ENCODE data around the gene SZRD1. TPM values are rescaled to one million over a fixed set of nuclear protein-coding genes. Genes with fewer than 3 reads are reported as not detected.
"Not testable (repeated sequence)": the region's sequence is repeated elsewhere in the genome, so short reads cannot be mapped to it uniquely, and the experiment has no call there.

The SZRD1 gene
- total and polyA plus RNA-seq, 2 of the 8 experiments (the other 6 are each of a cell fraction or from before 2014, with no cell fraction given): 97.8 to 108 TPM

- TF ChIP-seq CTCF (IDR thresholded peaks at IDR 0.05; ENCODE audit: control extremely low read depth in 1 of 3, insufficient read depth in 1 of 3, low read depth in 1 of 3, low read length in 3 of 3) (no peak), TCF12 (IDR thresholded peaks at IDR 0.05; ENCODE audit: low read depth, low read length) (no peak), ZNF274 (IDR thresholded peaks at IDR 0.05; ENCODE audit: borderline replicate concordance, extremely low read depth, low read length) (no peak), NANOG (IDR thresholded peaks at IDR 0.05; ENCODE audit: insufficient read depth, low read depth, low read length, poor library complexity, severe bottlenecking) (no peak), MAFK (IDR thresholded peaks at IDR 0.05; ENCODE audit: low read depth, low read length) (no peak), TEAD4 (IDR thresholded peaks at IDR 0.05; ENCODE audit: low read depth, low read length) (no peak), YY1 (IDR thresholded peaks at IDR 0.05; ENCODE audit: low read depth, low read length) (no peak), CHD2 (IDR thresholded peaks at IDR 0.05; ENCODE audit: low read length) (no peak)
Measured at GRCh38 chr1:16342331-16343062, 24.5 kb upstream of the SZRD1 start (continued).

- not testable (repeated sequence) for H3K27ac ChIP-seq (ENCODE audit: low read depth, low read length); H4K5ac ChIP-seq (ENCODE audit: insufficient read length, low read depth, low read length); H3K56ac ChIP-seq (replicated peaks; ENCODE audit: insufficient read length, low read depth, low read length); H3K4me2 ChIP-seq (ENCODE audit: insufficient read depth in 1 of 2, low read depth in 2 of 2, low read length in 2 of 2); H3K23me2 ChIP-seq (ENCODE audit: low read depth, low read length); H3K36me3 ChIP-seq (ENCODE audit: control insufficient read depth in 2 of 4, insufficient read depth in 4 of 4, low read length in 3 of 4); H4K20me1 ChIP-seq (replicated peaks in 1 of 2; ENCODE audit: control insufficient read depth in 1 of 2, insufficient read depth in 2 of 2, low read length in 2 of 2); H2BK5ac ChIP-seq (ENCODE audit: low read depth, low read length); H3K9ac ChIP-seq (replicated peaks in 1 of 4; ENCODE audit: extremely low read depth in 1 of 4, low read depth in 3 of 4, low read length in 3 of 4); H2AK5ac ChIP-seq (ENCODE audit: low read depth, low read length); H3K27me3 ChIP-seq (replicated peaks in 1 of 4; ENCODE audit: control insufficient read depth in 3 of 4, extremely low read depth in 1 of 4, insufficient read depth in 3 of 4, low read length in 3 of 4); H3K18ac ChIP-seq (ENCODE audit: extremely low read depth, low read length); H2BK15ac ChIP-seq (ENCODE audit: low read length); H3K79me1 ChIP-seq (ENCODE audit: low read depth, low read length); H4K91ac ChIP-seq (replicated peaks; ENCODE audit: insufficient read length, low read length); H2AFZ ChIP-seq (ENCODE audit: low read length); H2BK20ac ChIP-seq (ENCODE audit: low read length); H3K4ac ChIP-seq (replicated peaks; ENCODE audit: insufficient read length, low read depth, low read length); DNase-seq (ENCODE audit: low read depth in 1 of 2, low spot score in 2 of 2); H3K4me3 ChIP-seq (ENCODE audit: extremely low read depth in 1 of 4, insufficient read depth in 2 of 4, low read depth in 3 of 4, low read length in 4 of 4); H3K14ac ChIP-seq (ENCODE audit: insufficient read length); FAIRE-seq; H3K4me1 ChIP-seq (replicated peaks in 1 of 4; ENCODE audit: control insufficient read depth in 3 of 4, insufficient read depth in 4 of 4, low read length in 3 of 4); H3K9me3 ChIP-seq (ENCODE audit: insufficient read depth in 2 of 2, low read depth in 1 of 2, low read length in 1 of 2); H4K8ac ChIP-seq (ENCODE audit: extremely low read depth, insufficient read depth, low read length); H2BK120ac ChIP-seq (replicated peaks; ENCODE audit: low read depth, low read length); H3K23ac ChIP-seq (ENCODE audit: insufficient read length); H2BK12ac ChIP-seq (ENCODE audit: low read depth, low read length)
- ChIA-PET CTCF (ENCODE audit: partially characterized antibody) (interaction anchor here (0.7 to 1.8 kb wide), 2 partner anchors 12 to 89 kb away, joined by 3 to 10 read pairs; no protein-coding TSS in a partner anchor), POLR2A (ENCODE audit: partially characterized antibody) (interaction anchor here (2.0 kb wide), 1 partner anchor 9 kb away, joined by 6 read pairs; the partner anchor contains the start of gene FBXO42)
- peaks cover 0 to 77% of the 10 kb centered on the region in 2 experiments; a peak in 2 of 4 replicates for H3K79me2 ChIP-seq (ENCODE audit: control insufficient read depth in 1 of 2, insufficient read depth in 2 of 2, low read length in 2 of 2)
- WGBS, 2 experiments (ENCODE audit: extremely low coverage in 1 of 2, insufficient coverage in 1 of 2, insufficient read length in 1 of 2, insufficient replicate concordance in 2 of 2, low coverage in 1 of 2, low lambda C conversion rate in 2 of 2, missing lambda C conversion rate in 1 of 2): 92% methylated on average over 6 of the region's 6 CpGs; no CpG with 5 or more reads in 1 of the 2 experiments
Measured at GRCh38 chr1:16343276-16343675, 23.8 kb upstream of the SZRD1 start.

Data from H1 (cell line).